Body of pancreas (tissue), 4 donors: Measurements from ENCODE around the gene COL18A1.

Source experiments
- POLR2A ChIP-seq, 3 donors: fragments of 450-650 bp; IDR thresholded peaks; one replicate each; pipeline ENCODE4 v1.6.1; 2016; ENCODE audit warnings: antibody characterized with exemption in 3 of 3, mild to moderate bottlenecking in 2 of 3
- TF ChIP-seq, protein P1 (sequence below), 7 experiments: fragments of 450-650 bp in 4 of 7; fragments of 200-600 bp in 3 of 7; sonication (generic) in 3 of 7; IDR thresholded peaks; one replicate each; pipeline ENCODE4 v1.5.1; 2016 to 2019; ENCODE audit warnings: antibody characterized with exemption in 7 of 7

DNA sequence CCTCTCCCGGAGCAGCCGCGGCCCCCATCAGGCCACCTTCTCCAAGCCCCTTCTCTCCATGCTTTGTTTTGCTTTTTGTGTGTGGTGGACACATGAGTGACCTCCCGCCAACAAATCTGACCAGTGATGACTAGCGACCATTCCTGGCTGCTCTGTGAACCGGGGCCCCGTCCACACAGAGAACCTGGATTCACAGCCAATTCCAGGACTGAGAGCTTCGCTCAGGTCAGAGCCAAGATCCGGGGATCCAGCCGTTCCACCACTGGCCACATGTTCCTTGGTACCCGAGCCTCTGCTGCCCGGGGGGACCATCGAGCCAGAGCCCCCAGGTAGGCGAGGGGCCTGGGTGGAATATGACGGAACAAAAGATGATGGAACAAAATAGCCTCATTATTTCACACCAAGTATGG is 46.7 kb upstream of the COL18A1 start:
- TF ChIP-seq, protein P1, sequence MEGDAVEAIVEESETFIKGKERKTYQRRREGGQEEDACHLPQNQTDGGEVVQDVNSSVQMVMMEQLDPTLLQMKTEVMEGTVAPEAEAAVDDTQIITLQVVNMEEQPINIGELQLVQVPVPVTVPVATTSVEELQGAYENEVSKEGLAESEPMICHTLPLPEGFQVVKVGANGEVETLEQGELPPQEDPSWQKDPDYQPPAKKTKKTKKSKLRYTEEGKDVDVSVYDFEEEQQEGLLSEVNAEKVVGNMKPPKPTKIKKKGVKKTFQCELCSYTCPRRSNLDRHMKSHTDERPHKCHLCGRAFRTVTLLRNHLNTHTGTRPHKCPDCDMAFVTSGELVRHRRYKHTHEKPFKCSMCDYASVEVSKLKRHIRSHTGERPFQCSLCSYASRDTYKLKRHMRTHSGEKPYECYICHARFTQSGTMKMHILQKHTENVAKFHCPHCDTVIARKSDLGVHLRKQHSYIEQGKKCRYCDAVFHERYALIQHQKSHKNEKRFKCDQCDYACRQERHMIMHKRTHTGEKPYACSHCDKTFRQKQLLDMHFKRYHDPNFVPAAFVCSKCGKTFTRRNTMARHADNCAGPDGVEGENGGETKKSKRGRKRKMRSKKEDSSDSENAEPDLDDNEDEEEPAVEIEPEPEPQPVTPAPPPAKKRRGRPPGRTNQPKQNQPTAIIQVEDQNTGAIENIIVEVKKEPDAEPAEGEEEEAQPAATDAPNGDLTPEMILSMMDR (IDR thresholded peaks at IDR 0.05): no peak
- TF ChIP-seq POLR2A (IDR thresholded peaks at IDR 0.05): no peak
